Measurements from ENCODE around the gene ANXA2R. TPM values are rescaled to one million over a fixed set of nuclear protein-coding genes. Genes with fewer than 3 reads are reported as not detected.
A peak's percentile ranks its signal among the peaks of the same experiment; 100 is the strongest.
"Not testable (repeated sequence)": the region's sequence is repeated elsewhere in the genome, so short reads cannot be mapped to it uniquely, and the experiment has no call there.

ANXA2R gene
- polyA plus RNA-seq, 1 donor from 2014 or later = 42.9 TPM

DNA sequence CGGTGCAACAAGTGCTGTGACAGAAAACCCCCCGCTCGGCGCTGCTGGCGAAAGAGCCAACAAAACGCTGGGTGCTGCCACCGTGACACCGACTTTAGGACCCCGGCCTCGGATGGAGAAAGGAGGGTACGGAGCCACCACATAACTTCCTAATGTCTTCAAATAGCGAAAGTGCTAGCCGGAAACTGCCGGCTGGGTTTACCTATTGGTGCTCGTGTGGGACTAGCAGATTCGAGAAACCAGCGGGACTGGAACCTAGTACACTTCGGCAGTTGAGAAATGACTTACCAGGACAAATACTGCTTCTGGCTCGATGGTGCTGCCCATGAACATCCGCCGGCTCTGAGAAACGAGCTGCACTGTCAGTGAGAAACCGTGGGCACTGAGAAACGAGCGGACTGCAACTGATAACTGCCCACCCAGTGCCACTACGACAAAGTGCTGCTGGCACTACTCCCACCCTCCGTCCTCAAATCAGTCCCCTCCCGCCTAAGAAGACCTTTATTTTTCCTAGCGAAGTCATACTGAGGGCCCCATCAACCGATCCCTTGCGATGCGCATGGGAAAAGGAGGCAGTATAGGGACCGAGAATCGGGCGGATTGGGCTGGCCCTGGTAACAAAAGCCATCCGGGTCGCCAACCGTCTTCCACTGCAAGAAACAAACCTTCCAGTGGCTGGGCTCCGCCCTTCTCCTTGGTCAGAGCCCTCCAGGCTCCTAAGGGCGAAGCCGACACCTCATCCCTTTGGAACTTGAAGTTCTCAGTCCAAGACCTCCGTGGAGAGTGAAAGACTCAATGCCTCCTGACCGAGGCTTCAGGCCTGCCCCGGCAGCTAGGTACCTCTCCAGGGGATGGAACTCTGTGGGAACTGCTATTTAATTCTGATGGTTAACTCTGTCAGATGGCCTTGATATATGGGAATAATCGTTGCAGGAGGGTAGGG lies 27.0 kb upstream of the ANXA2R start:
- Mint-ChIP-seq H3K9me3 (no peaks in the 10 kb centered on the region), H3K4me1 (peaks cover 28 to 31% (median 29%) of the 10 kb centered on the region in 3 donors), H3K4me3 (peak overlapping the region; percentile 88 to 99 (median 98)), H3K27ac (peak overlapping the region; percentile 91 to 100 (median 100)), H3K36me3 (peaks cover 8% of the 10 kb centered on the region), H3K27me3 (no peaks in the 10 kb centered on the region)

DNA sequence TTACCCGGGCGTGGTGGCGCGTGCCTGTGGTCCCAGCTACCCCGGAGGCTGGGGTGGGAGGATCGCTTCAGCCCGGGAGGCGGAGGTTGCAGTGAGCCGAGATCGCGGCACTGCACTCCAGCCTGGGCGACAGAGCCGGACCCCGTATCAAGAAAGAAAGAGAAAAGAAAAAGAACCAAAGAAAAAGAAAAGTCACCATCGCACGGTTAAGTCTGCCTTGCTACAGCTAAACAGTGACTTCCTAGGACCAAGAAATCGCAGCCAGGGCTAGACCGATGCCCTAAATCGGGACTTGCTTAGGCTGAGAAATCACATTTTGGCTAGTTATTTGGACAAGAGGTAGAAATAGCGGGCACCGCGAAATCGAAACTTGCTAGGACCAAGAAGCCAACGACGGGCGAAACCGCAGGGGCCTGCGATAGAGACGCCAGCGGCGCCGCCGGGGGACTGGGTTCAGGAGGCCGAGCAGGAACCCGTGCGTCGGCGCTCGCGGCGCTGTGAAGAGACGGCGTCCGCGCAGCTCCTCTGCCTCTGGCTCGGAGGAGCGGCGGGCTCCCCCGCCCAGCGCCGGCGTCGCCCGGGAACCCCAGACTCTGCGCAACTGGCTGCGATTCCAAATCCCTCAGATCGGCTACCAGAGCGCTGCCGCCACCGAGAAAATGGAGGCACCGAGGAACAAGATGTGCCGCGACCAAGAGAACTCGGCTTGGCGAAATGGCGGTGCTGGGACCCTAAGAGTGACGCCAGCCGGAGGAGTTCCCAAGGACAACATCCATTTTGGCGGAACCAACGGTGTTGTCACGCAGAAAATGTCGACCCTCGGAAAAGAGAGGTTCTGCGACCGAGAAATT lies 26.1 kb upstream of the ANXA2R start:
- H3K4me3 Mint-ChIP-seq = peak overlapping the region; percentile 88 to 99 (median 98)

GRCh38 chr5:43065387-43065947 lies 25.3 kb upstream of the ANXA2R start:
- H3K9me3 Mint-ChIP-seq = no peaks in the 10 kb centered on the region
- H3K36me3 Mint-ChIP-seq = peaks cover 3% of the 10 kb centered on the region
- H3K27ac Mint-ChIP-seq = peak overlapping the region; percentile 91 to 100 (median 100)
- peak overlapping the region; percentile 88 to 99 (median 98) for H3K4me3 Mint-ChIP-seq
- H3K4me1 Mint-ChIP-seq = peaks cover 24 to 29% (median 28%) of the 10 kb centered on the region in 3 donors
- no peaks in the 10 kb centered on the region for H3K27me3 Mint-ChIP-seq

More for the DNA sequence above, 26.1 kb upstream of the ANXA2R start:
- peaks cover 28 to 31% (median 29%) of the 10 kb centered on the region in 3 donors for H3K4me1 Mint-ChIP-seq
- peak overlapping the region; percentile 91 to 100 (median 100) for H3K27ac Mint-ChIP-seq
- H3K36me3 Mint-ChIP-seq = peaks cover 8% of the 10 kb centered on the region
- no peaks in the 10 kb centered on the region for H3K27me3 Mint-ChIP-seq
- H3K9me3 Mint-ChIP-seq = no peaks in the 10 kb centered on the region

DNA sequence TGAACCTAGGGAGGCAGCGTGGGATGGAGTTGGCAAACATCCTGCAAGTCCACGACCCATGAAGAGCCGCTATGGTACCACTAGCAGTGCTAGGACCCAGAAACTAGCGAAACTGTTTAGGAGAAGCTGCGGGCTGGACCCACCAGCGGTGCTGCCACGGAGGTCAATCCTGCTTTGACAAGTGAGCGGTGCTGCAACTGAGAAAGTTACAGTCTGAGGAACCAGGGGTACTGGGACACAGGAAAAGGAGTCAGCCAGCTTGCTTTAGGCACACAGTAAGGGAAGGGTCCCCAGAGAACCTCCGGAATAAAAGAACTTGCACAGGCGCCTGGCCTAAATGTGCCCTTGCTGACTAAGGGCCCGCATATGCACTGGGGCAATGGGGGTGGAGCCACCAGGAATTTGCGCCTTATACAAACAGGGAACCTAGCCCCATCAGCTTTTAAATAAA lies 23.6 kb upstream of the ANXA2R start:
- Mint-ChIP-seq H3K36me3 (peaks cover 8% of the 10 kb centered on the region), H3K4me1 (peaks cover 18 to 22% (median 21%) of the 10 kb centered on the region in 3 donors), H3K27ac (peak overlapping the region; percentile 91 to 100 (median 98)), H3K9me3 (peaks cover 0 to 4% (median 0%) of the 10 kb centered on the region in 3 donors), H3K27me3 (no peaks in the 10 kb centered on the region), H3K4me3 (peak overlapping the region in 3 of 4 donors; percentile 88 to 99 (median 98))

DNA sequence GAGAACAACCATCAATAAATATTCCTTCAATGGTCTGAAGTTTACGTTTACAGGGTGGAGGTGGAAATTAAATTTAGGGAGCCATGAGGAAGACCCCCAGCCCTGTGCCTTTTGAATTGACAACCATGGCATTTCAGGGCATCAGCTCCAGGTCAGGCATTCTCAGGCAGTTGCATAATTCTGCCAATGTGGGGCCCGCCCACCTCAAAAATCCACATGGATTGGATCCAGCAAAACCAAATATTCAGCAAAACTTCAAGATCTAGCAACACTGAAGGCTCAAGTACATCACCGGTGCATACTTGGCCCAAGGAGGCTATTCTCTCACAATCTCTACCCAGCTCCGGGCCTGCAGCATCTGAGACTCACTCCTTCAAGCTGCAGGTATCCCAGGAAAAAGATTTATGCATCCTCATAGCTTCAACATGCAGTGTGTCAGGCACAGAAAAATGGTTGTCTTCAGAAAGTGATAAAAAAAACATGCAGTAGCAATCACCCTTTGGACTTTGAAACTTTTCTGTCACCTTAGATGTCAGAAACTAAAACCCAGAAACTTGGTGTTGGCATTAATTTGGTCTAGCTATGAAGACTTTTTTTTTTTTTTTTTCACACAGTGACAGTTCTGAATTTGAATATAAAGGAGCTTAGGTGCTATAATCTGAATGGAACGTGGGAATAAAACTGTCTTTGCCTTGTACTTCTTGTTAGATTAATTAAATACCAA lies 21.4 kb upstream of the ANXA2R start:
- H3K27ac Mint-ChIP-seq = peak overlapping the region in 2 of 3 donors; percentile 55 to 87
- peak overlapping the region in 1 of 4 donors; percentile 19 for H3K4me3 Mint-ChIP-seq
- peaks cover 6% of the 10 kb centered on the region for H3K36me3 Mint-ChIP-seq
- no peaks in the 10 kb centered on the region for H3K27me3 Mint-ChIP-seq
- H3K4me1 Mint-ChIP-seq = peaks cover 5 to 6% (median 6%) of the 10 kb centered on the region in 3 donors
- peaks cover 0 to 4% (median 0%) of the 10 kb centered on the region in 3 donors for H3K9me3 Mint-ChIP-seq

DNA sequence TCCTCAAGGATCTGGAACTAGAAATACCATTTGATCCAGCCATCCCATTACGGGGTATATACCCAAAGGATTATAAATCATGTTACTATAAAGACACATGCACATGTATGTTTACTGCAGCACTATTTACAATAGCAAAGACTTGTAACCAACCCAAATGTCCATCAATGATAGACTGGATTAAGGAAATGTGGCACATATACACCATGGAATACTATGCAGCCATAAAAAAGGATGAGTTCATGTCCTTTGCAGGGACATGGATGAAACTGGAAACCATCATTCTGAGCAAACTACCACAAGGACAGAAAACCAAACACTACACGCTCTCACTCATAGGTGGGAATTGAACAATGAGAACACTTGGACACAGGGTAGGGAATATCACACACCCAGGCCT lies 19.9 kb upstream of the ANXA2R start:
- not testable (repeated sequence) for H3K4me1 Mint-ChIP-seq, H3K27me3 Mint-ChIP-seq, H3K9me3 Mint-ChIP-seq, H3K4me3 Mint-ChIP-seq
- H3K36me3 Mint-ChIP-seq = peaks cover 11% of the 10 kb centered on the region
- H3K27ac Mint-ChIP-seq = peak overlapping the region in 1 of 3 donors; percentile 32

GRCh38 chr5:43055098-43055497 lies 15.0 kb upstream of the ANXA2R start:
- Mint-ChIP-seq H3K4me3 (peak overlapping the region in 1 of 4 donors; percentile 37), H3K36me3 (peaks cover 11% of the 10 kb centered on the region)
- not testable (repeated sequence) for H3K4me1 Mint-ChIP-seq, H3K27ac Mint-ChIP-seq, H3K27me3 Mint-ChIP-seq, H3K9me3 Mint-ChIP-seq

DNA sequence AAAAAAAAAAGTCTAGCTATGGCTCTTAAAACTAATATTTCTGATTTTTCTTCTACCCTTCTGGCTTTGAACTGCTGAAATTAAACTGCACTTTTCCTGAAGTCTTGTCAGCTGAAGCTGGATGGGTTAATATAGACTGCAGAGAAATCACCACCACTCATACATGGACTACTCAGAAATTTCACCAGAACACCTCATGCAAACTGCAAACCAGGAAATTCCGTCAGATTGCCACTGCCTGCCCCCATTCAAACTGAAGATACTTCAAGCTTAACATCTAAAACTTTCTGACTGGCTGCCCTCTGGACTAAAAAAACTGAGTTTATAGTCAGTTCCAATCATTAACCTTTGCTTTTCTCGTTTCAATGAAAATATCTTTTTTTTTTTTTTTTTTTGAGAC lies 11.6 kb upstream of the ANXA2R start:
- Mint-ChIP-seq H3K27me3 (no peaks in the 10 kb centered on the region), H3K4me3 (no peak overlapping the region), H3K9me3 (peaks cover 0 to 2% (median 2%) of the 10 kb centered on the region in 3 donors), H3K27ac (no peak overlapping the region), H3K36me3 (peaks cover 7% of the 10 kb centered on the region), H3K4me1 (peaks cover 0 to 9% (median 1%) of the 10 kb centered on the region in 3 donors)

DNA sequence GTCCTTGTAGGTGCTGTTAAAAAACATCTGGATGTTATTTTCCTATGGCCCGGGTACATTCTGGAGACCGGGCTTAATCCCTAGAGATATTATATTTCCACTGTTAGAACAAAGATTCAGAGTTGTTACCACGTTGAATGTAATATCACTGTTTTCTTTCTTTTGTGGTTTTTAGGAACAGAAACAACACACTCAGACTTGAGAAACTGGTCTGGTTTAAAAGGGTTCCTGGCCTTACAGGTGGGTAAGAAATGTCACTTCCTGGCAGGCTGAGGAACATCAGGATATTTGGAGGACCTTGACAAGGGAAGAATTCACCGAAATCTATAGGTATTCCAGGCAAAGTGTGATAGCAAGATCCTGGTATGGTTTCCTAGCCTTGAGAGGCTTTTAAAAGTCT lies 10.3 kb upstream of the ANXA2R start:
- H3K36me3 Mint-ChIP-seq = peaks cover 5% of the 10 kb centered on the region
- peaks cover 0 to 9% (median 3%) of the 10 kb centered on the region in 3 donors for H3K4me1 Mint-ChIP-seq
- no peaks in the 10 kb centered on the region for H3K27me3 Mint-ChIP-seq
- no peaks in the 10 kb centered on the region for H3K9me3 Mint-ChIP-seq
- no peak overlapping the region for H3K4me3 Mint-ChIP-seq
- H3K27ac Mint-ChIP-seq = no peak overlapping the region

- Mint-ChIP-seq H3K27ac (no peak overlapping the region), H3K36me3 (peaks cover 2% of the 10 kb centered on the region), H3K9me3 (no peaks in the 10 kb centered on the region), H3K4me3 (no peak overlapping the region), H3K4me1 (peaks cover 9 to 13% (median 10%) of the 10 kb centered on the region in 3 donors), H3K27me3 (no peaks in the 10 kb centered on the region)
Measured at GRCh38 chr5:43049236-43049635, 9.1 kb upstream of the ANXA2R start.

- Mint-ChIP-seq H3K4me1 (peaks cover 14 to 15% (median 15%) of the 10 kb centered on the region in 3 donors), H3K36me3 (no peaks in the 10 kb centered on the region), H3K27me3 (no peaks in the 10 kb centered on the region), H3K4me3 (peak overlapping the region in 1 of 4 donors; percentile 7), H3K27ac (peak overlapping the region in 1 of 3 donors; percentile 1), H3K9me3 (no peaks in the 10 kb centered on the region)
Measured at GRCh38 chr5:43046474-43046873, 6.4 kb upstream of the ANXA2R start.

DNA sequence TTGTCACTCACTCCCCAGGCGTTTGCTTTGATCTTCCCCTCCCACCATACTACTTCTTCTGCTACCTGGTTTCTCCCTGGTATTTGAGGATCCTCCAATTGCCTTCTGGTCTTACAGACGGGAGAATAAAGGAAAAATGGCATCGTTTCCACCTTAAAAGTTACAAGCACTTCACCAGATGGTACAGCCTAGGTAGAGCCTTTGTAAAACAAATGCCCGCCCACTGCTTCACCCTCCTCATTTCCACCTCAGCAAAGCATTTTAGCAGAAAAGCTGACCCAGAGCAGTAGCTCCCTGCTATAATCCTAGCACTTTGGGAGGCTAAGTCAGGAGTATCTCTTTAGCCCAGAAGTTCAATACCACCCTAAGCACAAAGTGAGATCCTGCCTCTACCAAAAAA lies 5.1 kb upstream of the ANXA2R start:
- no peaks in the 10 kb centered on the region for H3K9me3 Mint-ChIP-seq
- no peaks in the 10 kb centered on the region for H3K36me3 Mint-ChIP-seq
- no peaks in the 10 kb centered on the region for H3K27me3 Mint-ChIP-seq
- peak overlapping the region in 2 of 4 donors; percentile 28 to 61 for H3K4me3 Mint-ChIP-seq
- peaks cover 14 to 15% (median 15%) of the 10 kb centered on the region in 3 donors for H3K4me1 Mint-ChIP-seq
- H3K27ac Mint-ChIP-seq = peak overlapping the region in 1 of 3 donors; percentile 69

- Mint-ChIP-seq H3K36me3 (no peaks in the 10 kb centered on the region), H3K9me3 (no peaks in the 10 kb centered on the region), H3K4me3 (peak overlapping the region in 3 of 4 donors; percentile 4 to 61 (median 28)), H3K4me1 (peaks cover 10 to 15% (median 14%) of the 10 kb centered on the region in 3 donors), H3K27me3 (no peaks in the 10 kb centered on the region), H3K27ac (peak overlapping the region in 1 of 3 donors; percentile 69)
Measured at GRCh38 chr5:43044181-43044914, 4.2 kb upstream of the ANXA2R start.
